ENCODE measurements around the gene DPH2.

- no peak for TF ChIP-seq EZH2 (IDR thresholded peaks at IDR 0.05; ENCODE audit: insufficient read depth, poor library complexity, severe bottlenecking)
- TF ChIP-seq EZH2phosphoT487 (IDR thresholded peaks at IDR 0.05; ENCODE audit: insufficient read depth, low read depth): no peak
Observed at GRCh38 chr1:43946236-43947060, 23.4 kb upstream of the DPH2 start, which contains the start of gene IPO13.
